Activated CD8-positive, alpha-beta T cell treated with anti-CD3 and anti-CD28 coated beads, Interleukin-2, amount 10 ng/mL, durations not matched to agents 7 days and 5 days (primary cell): ENCODE measurements around the gene TRAF7. TPM values are rescaled to one million over a fixed set of nuclear protein-coding genes. Genes with fewer than 3 reads are reported as not detected.
A peak's percentile ranks its signal among the peaks of the same experiment; 100 is the strongest.

Source experiments
- ATAC-seq: fragments of 150-1000 bp; cut with Tn5 transposase; one replicate; pipeline ENCODE4 v1.10.0; 2021; ENCODE audit warnings: moderate library complexity
- CTCF ChIA-PET: fragments of 350-600 bp; sonication (Branson Sonifier 250); formaldehyde crosslinking; loops from one replicate; lab custom pipeline; 2021; ENCODE audit warnings: antibody characterized with exemption; lab: Charles Lee
- POLR2A ChIA-PET: fragments of 350-600 bp; sonication (Branson Sonifier 250); formaldehyde crosslinking; loops from one replicate; lab custom pipeline; 2021; ENCODE audit warnings: antibody characterized with exemption; lab: Charles Lee
- DNase-seq: peaks from one replicate; pipeline ENCODE4 v3.0.0-alpha.2; 2020
- H3K27ac Mint-ChIP-seq: one replicate; pipeline ENCODE4 v1.8.0; 2021; ENCODE audit warnings: mild to moderate bottlenecking, mixed read lengths
- H3K27me3 Mint-ChIP-seq: one replicate; pipeline ENCODE4 v1.8.0; 2021; ENCODE audit warnings: low read depth, mixed read lengths
- H3K36me3 Mint-ChIP-seq: one replicate; pipeline ENCODE4 v1.8.0; 2021; ENCODE audit warnings: low read depth, mixed read lengths
- H3K4me1 Mint-ChIP-seq: one replicate; pipeline ENCODE4 v1.8.0; 2021; ENCODE audit warnings: low read depth, mixed read lengths
- H3K4me3 Mint-ChIP-seq: one replicate; pipeline ENCODE4 v1.8.0; 2021; ENCODE audit warnings: mild to moderate bottlenecking, mixed read lengths
- H3K9me3 Mint-ChIP-seq: one replicate; pipeline ENCODE4 v1.8.0; 2022; ENCODE audit warnings: mixed read lengths; ENCODE audit not compliant: insufficient read depth
- total RNA-seq, 2 experiments: library from RNA; stranded (reverse); gene quantifications; one replicate each; pipeline ENCODE4 v1.2.3, GENCODE V29; 2021

TRAF7 gene
- total RNA-seq, 2 experiments from 2014 or later = 56.8 to 59.5 TPM

- peaks cover 38% of the 10 kb centered on the region for H3K4me1 Mint-ChIP-seq
- H3K4me3 Mint-ChIP-seq = no peak overlapping the region
- no peak for DNase-seq
- no peaks in the 10 kb centered on the region for H3K27me3 Mint-ChIP-seq
- POLR2A ChIA-PET = interaction anchor here (0.6 kb wide), 1 partner anchor 466 kb away, joined by 3 read pairs; no protein-coding TSS in a partner anchor
- H3K27ac Mint-ChIP-seq = peak overlapping the region; percentile 28
- ATAC-seq = no peak
- H3K36me3 Mint-ChIP-seq = peaks cover 37% of the 10 kb centered on the region
- CTCF ChIA-PET = interaction anchor here (1.0 to 3.8 kb wide), 5 partner anchors 10 to 147 kb away, joined by 3 to 25 read pairs (median 8); no protein-coding TSS in a partner anchor
- H3K9me3 Mint-ChIP-seq = no peaks in the 10 kb centered on the region
These were observed 5.0 kb upstream of the TRAF7 start for GRCh38 chr16:2150418-2151187.

- Mint-ChIP-seq H3K36me3 (peaks cover 37% of the 10 kb centered on the region), H3K27ac (peak overlapping the region; percentile 28), H3K27me3 (no peaks in the 10 kb centered on the region), H3K4me1 (peaks cover 41% of the 10 kb centered on the region), H3K9me3 (no peaks in the 10 kb centered on the region), H3K4me3 (peak overlapping the region; percentile 43)
- ChIA-PET CTCF (interaction anchor here (1.0 to 3.8 kb wide), 4 partner anchors 11 to 148 kb away, joined by 3 to 25 read pairs (median 10); no protein-coding TSS in a partner anchor), POLR2A (interaction anchor here (0.6 to 1.9 kb wide), 3 partner anchors 15 to 467 kb away, joined by 3 to 6 read pairs (median 4); partner anchors contain the start of genes PKD1 and RPS2)
- ATAC-seq (no peak), DNase-seq (no peak)
These were observed 4.1 kb upstream of the TRAF7 start for GRCh38 chr16:2151188-2152091.

GRCh38 chr16:2152695-2153506 lies 2.7 kb upstream of the TRAF7 start:
- DNase-seq = no peak
- ATAC-seq = no peak
- Mint-ChIP-seq H3K36me3 (peaks cover 37% of the 10 kb centered on the region), H3K27ac (peak overlapping the region; percentile 87), H3K4me3 (peak overlapping the region; percentile 88), H3K4me1 (peaks cover 56% of the 10 kb centered on the region), H3K27me3 (no peaks in the 10 kb centered on the region), H3K9me3 (no peaks in the 10 kb centered on the region)
- POLR2A ChIA-PET = interaction anchor here (0.9 to 1.9 kb wide), 4 partner anchors 124 to 844 kb away, joined by 3 to 6 read pairs (median 4); partner anchors contain the start of gene RPS2
- CTCF ChIA-PET = interaction anchor here (0.7 to 3.8 kb wide), 9 partner anchors 13 to 158 kb away, joined by 3 to 25 read pairs (median 4); partner anchors contain the start of genes NTHL1 and TSC2

DNA sequence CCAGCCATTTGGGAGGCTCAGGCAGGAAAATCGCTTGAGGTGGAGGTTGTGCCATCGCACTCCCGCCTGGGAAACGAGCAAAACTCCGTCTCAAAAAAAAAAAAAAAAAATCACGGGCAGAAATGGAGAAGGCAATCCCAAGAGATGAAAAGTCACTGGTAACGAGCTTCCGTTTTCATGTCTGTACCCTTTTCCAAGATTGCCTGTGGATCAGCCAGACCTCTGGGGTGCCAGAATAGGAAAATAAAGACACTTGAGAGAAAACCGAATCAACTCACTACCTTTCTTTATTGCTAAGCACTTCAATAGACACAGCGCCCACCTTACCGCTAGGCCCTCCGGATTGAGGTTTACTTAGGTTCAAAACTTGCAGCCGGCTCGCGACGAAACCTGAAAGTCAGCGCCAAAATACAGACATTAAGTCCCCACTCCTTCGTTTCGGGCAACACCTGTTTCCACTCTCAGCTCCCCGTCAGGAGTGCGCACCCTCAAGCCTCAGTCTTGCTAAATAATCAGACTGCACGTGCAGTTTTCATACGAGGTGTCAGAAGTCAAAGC lies 970 bp upstream of the TRAF7 start:
- Mint-ChIP-seq H3K9me3 (no peaks in the 10 kb centered on the region), H3K36me3 (peaks cover 37% of the 10 kb centered on the region), H3K27ac (peak overlapping the region; percentile 87), H3K4me3 (peak overlapping the region; percentile 88), H3K4me1 (peaks cover 53% of the 10 kb centered on the region), H3K27me3 (no peaks in the 10 kb centered on the region)
- ATAC-seq (no peak), DNase-seq (peak; percentile 46)
- ChIA-PET POLR2A (interaction anchor here (0.5 to 2.6 kb wide), 27 partner anchors 9 to 494 kb away, joined by 3 to 39 read pairs (median 6); partner anchors contain the start of genes ECI1, MLST8, MSRB1 and NTHL1), CTCF (interaction anchor here (1.0 to 3.8 kb wide), 15 partner anchors 8 to 382 kb away, joined by 3 to 25 read pairs (median 7); partner anchors contain the start of genes ECI1, EME2, MRPS34 and NPW)

DNA sequence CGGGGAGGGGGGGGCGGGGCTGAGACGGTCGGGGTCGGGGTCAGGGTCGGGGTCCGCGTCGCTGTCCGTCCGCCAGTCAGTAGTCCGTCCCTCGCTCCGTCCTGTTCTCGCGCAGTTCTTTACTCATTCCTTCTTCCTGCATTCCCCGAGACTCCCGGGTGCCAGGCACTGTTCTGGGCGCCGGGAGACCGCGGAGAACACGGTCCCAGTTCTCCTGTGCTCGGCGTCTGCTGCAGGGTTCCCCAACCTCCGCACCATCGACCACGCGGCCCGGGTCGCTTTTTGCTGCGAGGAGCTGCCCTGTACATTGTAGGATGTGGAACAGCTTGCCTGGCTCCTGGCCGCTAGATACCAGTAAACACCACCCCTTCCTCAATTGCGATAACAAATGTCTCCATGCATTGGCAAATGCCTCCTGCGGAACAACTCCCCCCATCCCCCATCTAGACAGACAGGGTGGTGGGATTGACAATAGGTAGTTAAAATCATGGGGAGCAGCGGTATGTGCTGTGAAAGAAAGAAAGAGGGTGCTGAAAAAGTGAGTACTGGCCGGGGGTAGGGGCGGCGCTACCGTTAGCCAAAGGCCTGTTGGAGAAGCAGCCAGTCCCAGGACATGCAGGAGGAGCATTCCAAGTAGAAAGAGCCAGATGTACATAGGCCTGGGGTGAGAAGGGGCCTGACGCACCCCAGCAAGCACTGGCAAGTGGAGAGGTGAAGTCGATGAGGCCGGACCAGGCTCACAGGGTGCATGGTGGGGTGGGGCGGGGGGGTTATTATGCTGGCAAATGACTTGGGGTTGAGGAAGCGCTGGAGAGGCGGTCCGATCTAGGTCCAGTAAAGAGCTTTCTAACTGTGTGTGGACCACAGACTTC lies 631 bp downstream of the TRAF7 start:
- H3K27me3 Mint-ChIP-seq = no peaks in the 10 kb centered on the region
- peak overlapping the region; percentile 93 for H3K27ac Mint-ChIP-seq
- ATAC-seq = no peak
- H3K9me3 Mint-ChIP-seq = no peaks in the 10 kb centered on the region
- peaks cover 42% of the 10 kb centered on the region for H3K4me1 Mint-ChIP-seq
- POLR2A ChIA-PET = interaction anchor here (0.6 to 2.6 kb wide), 27 partner anchors 10 to 1271 kb away, joined by 3 to 39 read pairs (median 5); partner anchors contain the start of genes ECI1, GFER, MLST8 and MSRB1
- no peak for DNase-seq
- H3K36me3 Mint-ChIP-seq = peaks cover 34% of the 10 kb centered on the region
- CTCF ChIA-PET = interaction anchor here (0.8 to 2.8 kb wide), 15 partner anchors 10 to 384 kb away, joined by 3 to 18 read pairs (median 4); partner anchors contain the start of genes ECI1, EME2, MRPS34 and NPW
- H3K4me3 Mint-ChIP-seq = peak overlapping the region; percentile 97

GRCh38 chr16:2156849-2157224 lies 1.3 kb downstream of the TRAF7 start:
- peaks cover 36% of the 10 kb centered on the region for H3K4me1 Mint-ChIP-seq
- H3K9me3 Mint-ChIP-seq = no peaks in the 10 kb centered on the region
- peaks cover 28% of the 10 kb centered on the region for H3K36me3 Mint-ChIP-seq
- DNase-seq (no peak), ATAC-seq (no peak)
- CTCF ChIA-PET = interaction anchor here (2.4 to 2.8 kb wide), 2 partner anchors 38 to 95 kb away, joined by 10 to 11 read pairs; partner anchors contain the start of gene ECI1
- POLR2A ChIA-PET = no interaction called here
- peak overlapping the region; percentile 93 for H3K27ac Mint-ChIP-seq
- H3K27me3 Mint-ChIP-seq = no peaks in the 10 kb centered on the region
- H3K4me3 Mint-ChIP-seq = peak overlapping the region; percentile 97

- DNase-seq (no peak), ATAC-seq (no peak)
- peaks cover 33% of the 10 kb centered on the region for H3K4me1 Mint-ChIP-seq
- H3K27ac Mint-ChIP-seq = no peak overlapping the region
- CTCF ChIA-PET = no interaction called here
- H3K9me3 Mint-ChIP-seq = no peaks in the 10 kb centered on the region
- no peaks in the 10 kb centered on the region for H3K27me3 Mint-ChIP-seq
- peak overlapping the region; percentile 97 for H3K4me3 Mint-ChIP-seq
- peaks cover 23% of the 10 kb centered on the region for H3K36me3 Mint-ChIP-seq
- POLR2A ChIA-PET = no interaction called here
These were observed 2.1 kb downstream of the TRAF7 start for GRCh38 chr16:2157480-2158261.

- no peaks in the 10 kb centered on the region for H3K9me3 Mint-ChIP-seq
- H3K36me3 Mint-ChIP-seq = peaks cover 21% of the 10 kb centered on the region
- CTCF ChIA-PET = no interaction called here
- no peaks in the 10 kb centered on the region for H3K27me3 Mint-ChIP-seq
- H3K4me3 Mint-ChIP-seq = no peak overlapping the region
- H3K4me1 Mint-ChIP-seq = peaks cover 28% of the 10 kb centered on the region
- H3K27ac Mint-ChIP-seq = no peak overlapping the region
- POLR2A ChIA-PET = no interaction called here
- no peak for DNase-seq
- ATAC-seq = no peak
These were observed 2.7 kb downstream of the TRAF7 start for GRCh38 chr16:2158262-2158638.

- ChIA-PET CTCF (no interaction called here), POLR2A (interaction anchor here (1.0 kb wide), 1 partner anchor 361 kb away, joined by 3 read pairs; no protein-coding TSS in a partner anchor)
- H3K36me3 Mint-ChIP-seq = peaks cover 13% of the 10 kb centered on the region
- ATAC-seq (no peak), DNase-seq (no peak)
- H3K9me3 Mint-ChIP-seq = no peaks in the 10 kb centered on the region
- H3K4me3 Mint-ChIP-seq = no peak overlapping the region
- peaks cover 22% of the 10 kb centered on the region for H3K4me1 Mint-ChIP-seq
- H3K27ac Mint-ChIP-seq = peak overlapping the region; percentile 34
- H3K27me3 Mint-ChIP-seq = no peaks in the 10 kb centered on the region
These were observed 3.7 kb downstream of the TRAF7 start for GRCh38 chr16:2159175-2159838.
